Upper lobe of right lung (tissue), 1 donor: ENCODE measurements around the gene SIRT7. TPM values are rescaled to one million over a fixed set of nuclear protein-coding genes. Genes with fewer than 3 reads are reported as not detected.
A peak's percentile ranks its signal among the peaks of the same experiment; 100 is the strongest.

Experiments
- ATAC-seq: fragments of 200-7000 bp; cut with Tn5 transposase; one replicate; pipeline ENCODE4 v1.9.1; 2020; ENCODE audit warnings: mild to moderate bottlenecking, moderate library complexity
- DNase-seq: peaks from one replicate; pipeline ENCODE4 v3.0.0-alpha.2; 2020
- H3K27ac ChIP-seq: fragments of 200-600 bp; one replicate; pipeline ENCODE4 v1.8.0; 2022
- H3K27me3 ChIP-seq: fragments of 200-600 bp; one replicate; pipeline ENCODE4 v1.8.0; 2022; ENCODE audit warnings: mild to moderate bottlenecking
- H3K36me3 ChIP-seq: fragments of 200-600 bp; one replicate; pipeline ENCODE4 v1.8.0; 2022
- H3K4me1 ChIP-seq: fragments of 200-600 bp; one replicate; pipeline ENCODE4 v1.8.0; 2022
- H3K4me3 ChIP-seq: fragments of 200-600 bp; one replicate; pipeline ENCODE4 v1.8.0; 2022; ENCODE audit warnings: mild to moderate bottlenecking
- H3K9me3 ChIP-seq: fragments of 200-600 bp; one replicate; pipeline ENCODE4 v1.8.0; 2022
- intact Hi-C: fragments of 100-400 bp; cut with DNase I; formaldehyde crosslinking; loops from one replicate; pipeline ENCODE4 v1.11.0; 2022
- total RNA-seq: library from RNA; stranded (reverse); fragmentation: NEBNext Ultra II Directional; extraction: Animal tissue kit (Norgen Biotek cat#: 25700); gene quantifications from one replicate; pipeline ENCODE4 v1.2.1, GENCODE V29; 2021
- TF ChIP-seq, protein P1 (sequence below): fragments of 200-600 bp; IDR thresholded peaks from one replicate; pipeline ENCODE4 v1.8.0; 2022; ENCODE audit warnings: antibody characterized with exemption
- donor health status: DM: no; HTN: yes; CAD: no; lungs with severe emphysema.

The SIRT7 gene
- total RNA-seq, 1 donor from 2014 or later: 27.5 TPM

DNA sequence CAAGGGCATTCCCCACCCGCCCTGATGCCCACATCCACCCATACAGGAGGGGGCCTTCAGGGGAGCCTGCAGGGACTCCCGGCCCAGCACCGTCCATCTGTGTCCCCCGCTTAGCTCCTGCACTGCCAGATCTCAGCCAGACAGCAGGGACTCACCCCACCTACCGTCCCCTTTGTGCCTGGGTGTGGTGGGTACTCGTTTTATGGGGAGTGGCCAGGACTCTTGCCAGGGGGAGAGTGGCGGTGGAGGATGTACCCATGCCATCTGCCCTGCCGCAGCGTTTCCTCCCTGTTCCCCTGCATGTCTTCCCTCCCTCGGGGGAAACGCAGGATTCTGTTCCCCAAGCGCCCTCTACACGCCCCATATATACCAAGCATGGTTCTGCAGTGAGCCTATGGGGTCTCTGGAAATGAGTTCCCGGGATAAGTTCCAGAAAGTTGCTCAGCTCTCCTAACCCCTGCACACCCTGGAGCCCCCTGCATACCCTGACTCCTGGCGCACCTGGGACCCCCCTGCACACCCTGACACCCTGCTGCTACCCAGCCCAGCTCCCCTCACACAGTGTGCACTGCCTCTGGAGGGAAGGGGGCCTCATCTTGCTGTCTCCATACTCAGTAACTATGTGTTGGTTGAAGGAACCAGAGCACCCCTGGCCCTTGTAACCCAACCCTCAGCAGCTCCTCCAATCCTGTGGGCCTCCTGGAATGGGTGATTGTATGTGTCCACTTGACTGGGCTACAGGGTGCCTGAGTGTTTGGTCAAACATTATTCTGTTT, 13.8 kb upstream of the SIRT7 start:
- TF ChIP-seq, protein P1, sequence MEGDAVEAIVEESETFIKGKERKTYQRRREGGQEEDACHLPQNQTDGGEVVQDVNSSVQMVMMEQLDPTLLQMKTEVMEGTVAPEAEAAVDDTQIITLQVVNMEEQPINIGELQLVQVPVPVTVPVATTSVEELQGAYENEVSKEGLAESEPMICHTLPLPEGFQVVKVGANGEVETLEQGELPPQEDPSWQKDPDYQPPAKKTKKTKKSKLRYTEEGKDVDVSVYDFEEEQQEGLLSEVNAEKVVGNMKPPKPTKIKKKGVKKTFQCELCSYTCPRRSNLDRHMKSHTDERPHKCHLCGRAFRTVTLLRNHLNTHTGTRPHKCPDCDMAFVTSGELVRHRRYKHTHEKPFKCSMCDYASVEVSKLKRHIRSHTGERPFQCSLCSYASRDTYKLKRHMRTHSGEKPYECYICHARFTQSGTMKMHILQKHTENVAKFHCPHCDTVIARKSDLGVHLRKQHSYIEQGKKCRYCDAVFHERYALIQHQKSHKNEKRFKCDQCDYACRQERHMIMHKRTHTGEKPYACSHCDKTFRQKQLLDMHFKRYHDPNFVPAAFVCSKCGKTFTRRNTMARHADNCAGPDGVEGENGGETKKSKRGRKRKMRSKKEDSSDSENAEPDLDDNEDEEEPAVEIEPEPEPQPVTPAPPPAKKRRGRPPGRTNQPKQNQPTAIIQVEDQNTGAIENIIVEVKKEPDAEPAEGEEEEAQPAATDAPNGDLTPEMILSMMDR: no peak
- intact Hi-C loops: no loop called here
- H3K4me1 ChIP-seq: peaks cover 17% of the 10 kb centered on the region
- ATAC-seq (no peak), DNase-seq (no peak)
- H3K27me3 ChIP-seq: no peaks in the 10 kb centered on the region
- no peaks in the 10 kb centered on the region for H3K36me3 ChIP-seq
- no peak overlapping the region for H3K27ac ChIP-seq
- no peak overlapping the region for H3K4me3 ChIP-seq
- no peaks in the 10 kb centered on the region for H3K9me3 ChIP-seq

DNA sequence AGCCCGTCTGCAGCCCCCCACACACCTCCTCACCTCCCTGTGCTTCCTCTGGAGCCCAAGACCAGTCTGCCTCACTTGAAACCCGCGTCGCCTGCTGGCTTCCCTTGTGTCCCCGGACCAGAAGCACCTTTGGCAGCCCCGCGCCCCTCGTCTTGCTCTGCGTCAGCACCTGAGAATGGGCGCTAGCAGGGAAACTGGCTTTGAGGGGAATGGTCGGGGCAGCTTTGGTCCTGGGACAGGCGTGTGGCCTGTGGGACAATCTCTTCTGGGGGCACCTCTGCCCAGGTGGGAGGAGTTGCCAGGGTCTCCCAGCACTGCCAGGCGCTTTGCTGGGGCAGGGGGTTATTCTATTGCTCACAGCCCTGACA, 13.2 kb upstream of the SIRT7 start:
- Histone ChIP-seq H3K9me3 (no peaks in the 10 kb centered on the region), H3K4me1 (peaks cover 11% of the 10 kb centered on the region), H3K36me3 (no peaks in the 10 kb centered on the region), H3K4me3 (no peak overlapping the region), H3K27ac (no peak overlapping the region), H3K27me3 (no peaks in the 10 kb centered on the region)
- no peak for ATAC-seq
- intact Hi-C loops: no loop called here
- no peak for DNase-seq
- TF ChIP-seq, protein P1: no peak

DNA sequence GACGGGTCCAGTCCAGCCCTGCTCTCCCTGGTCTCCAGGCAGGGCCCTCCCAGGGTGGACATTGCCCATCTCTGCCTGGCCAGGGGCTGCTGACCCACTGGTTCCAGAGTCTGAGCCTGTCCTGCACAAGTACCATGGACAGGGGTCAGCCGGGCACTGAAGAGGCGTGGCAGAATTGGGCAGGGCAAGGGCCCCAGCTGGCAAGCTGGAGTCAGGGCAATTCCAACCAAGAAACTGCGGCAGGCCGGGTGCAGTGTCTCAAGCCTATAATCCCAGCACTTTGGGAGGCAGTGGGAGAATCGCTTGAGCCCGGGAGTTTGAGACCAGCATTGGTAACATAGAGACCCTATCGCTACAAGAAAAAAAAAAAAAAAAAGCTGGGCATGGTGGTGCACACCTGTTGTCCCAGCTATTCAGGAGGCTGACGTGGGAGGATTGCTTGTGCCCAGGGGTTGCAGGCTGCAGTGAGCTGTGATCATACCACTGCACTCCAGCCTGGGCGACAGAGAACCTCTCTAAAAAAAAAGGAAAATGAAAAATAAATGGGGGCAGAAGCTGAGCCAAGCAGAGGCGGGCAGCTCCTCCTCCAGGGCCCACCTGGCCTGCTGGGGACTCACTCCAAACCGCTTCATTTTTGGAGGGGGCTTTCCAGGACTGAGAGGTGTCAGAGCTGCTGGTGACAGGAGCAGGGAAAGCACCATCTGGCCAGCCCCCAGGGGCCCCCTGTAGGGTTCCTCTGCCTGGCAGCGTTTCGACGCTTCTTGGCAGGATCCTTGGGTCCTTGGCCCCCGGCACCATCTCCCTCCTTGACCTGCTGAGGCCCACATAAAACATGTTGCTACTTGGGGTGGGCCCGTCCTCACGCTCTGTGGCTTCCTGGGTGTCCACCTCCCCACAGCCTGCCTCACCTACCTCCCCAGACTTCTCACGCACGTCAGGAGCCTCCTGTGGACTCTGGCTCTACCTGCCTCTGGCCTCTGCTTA, 12.5 kb upstream of the SIRT7 start:
- no peak for DNase-seq
- Histone ChIP-seq H3K4me3 (no peak overlapping the region), H3K27me3 (no peaks in the 10 kb centered on the region), H3K4me1 (peaks cover 14% of the 10 kb centered on the region), H3K36me3 (no peaks in the 10 kb centered on the region), H3K27ac (no peak overlapping the region), H3K9me3 (no peaks in the 10 kb centered on the region)
- intact Hi-C loops: no loop called here
- ATAC-seq: no peak
- TF ChIP-seq, protein P1: no peak

DNA sequence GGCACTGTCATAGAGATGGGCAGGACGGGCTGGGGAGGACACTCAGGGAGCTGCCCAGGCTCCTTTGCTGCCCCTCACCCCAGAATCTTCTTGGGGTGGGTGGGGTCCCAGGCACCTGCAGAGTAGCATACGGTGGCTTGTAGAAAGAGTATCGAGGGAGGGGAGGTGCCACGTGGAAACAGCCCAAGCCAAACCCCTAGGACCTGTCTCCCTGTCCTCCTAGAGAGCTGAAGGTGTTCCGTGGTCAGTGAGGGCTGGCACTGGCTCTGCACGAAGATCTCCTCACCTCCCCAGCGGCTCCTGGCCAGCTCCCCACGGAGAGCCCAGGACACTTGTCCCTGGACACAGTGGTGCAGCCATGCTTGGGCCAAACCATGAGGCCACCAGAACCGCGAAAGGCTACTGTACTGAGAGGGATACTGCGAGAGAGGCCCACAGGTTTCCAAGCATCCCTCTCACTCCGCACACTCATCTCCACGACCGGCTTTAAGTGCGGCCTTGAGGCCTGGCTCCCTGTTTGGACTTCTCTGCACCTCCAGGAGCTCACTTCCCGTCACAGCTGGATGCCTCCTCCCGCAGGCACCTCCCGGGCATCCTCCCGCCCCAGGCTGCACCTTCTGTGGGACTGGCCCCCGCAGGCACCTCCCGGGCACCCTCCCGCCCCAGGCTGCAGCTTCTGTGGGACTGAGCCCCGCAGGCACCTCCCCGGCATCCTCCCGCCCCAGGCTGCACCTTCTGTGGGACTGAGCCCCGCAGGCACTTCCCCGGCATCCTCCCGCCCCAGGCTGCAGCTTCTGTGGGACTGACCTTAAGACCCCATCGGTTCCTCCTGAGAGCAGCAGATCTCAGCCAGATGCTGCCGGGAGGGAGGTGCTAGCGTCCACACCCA, 11.5 kb upstream of the SIRT7 start:
- TF ChIP-seq, protein P1: no peak
- no peaks in the 10 kb centered on the region for H3K36me3 ChIP-seq
- ATAC-seq: no peak

DNA sequence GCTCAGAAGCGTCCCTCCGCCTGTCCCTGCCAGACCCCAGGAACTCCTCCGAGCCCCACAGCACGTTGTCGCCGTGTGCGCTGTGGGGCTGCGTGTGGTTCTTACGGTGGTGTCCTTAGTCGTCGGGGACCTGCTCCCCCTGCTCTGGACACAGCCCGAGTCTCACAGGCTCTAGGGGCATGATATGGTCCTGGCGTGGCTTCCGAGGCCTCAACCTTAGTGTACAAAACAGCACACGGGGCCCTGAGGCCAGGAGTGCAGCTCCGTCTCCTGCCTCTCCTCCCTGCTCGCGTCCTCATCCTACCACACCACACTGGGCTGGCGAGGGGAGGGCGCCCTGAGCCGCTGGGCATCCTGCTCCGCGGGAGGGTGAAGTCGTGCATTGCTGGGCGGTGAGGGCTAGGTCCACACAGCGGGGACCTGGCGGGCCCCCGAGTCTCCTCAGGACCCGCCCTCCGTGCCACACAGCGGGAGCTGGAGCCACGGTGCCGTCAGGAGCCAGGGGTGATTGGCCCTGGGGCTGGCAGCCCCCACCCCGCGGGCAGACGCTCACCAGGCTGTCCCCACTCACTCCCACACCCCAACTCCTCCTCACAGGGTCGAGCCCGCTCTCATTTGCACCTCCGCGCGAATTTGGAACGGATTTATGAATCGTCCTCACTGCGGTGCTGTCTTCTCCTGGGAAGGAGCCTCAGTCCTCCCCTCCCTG, 10.7 kb upstream of the SIRT7 start:
- Histone ChIP-seq H3K27me3 (no peaks in the 10 kb centered on the region), H3K4me3 (peak overlapping the region; percentile 64), H3K36me3 (no peaks in the 10 kb centered on the region), H3K9me3 (no peaks in the 10 kb centered on the region), H3K4me1 (peaks cover 32% of the 10 kb centered on the region), H3K27ac (no peak overlapping the region)
- DNase-seq (no peak), ATAC-seq (no peak)
- TF ChIP-seq, protein P1: no peak
- intact Hi-C loops: no loop called here

More for the DNA sequence above, 11.5 kb upstream of the SIRT7 start:
- intact Hi-C loops: no loop called here
- no peak overlapping the region for H3K27ac ChIP-seq
- H3K4me3 ChIP-seq: no peak overlapping the region
- DNase-seq: no peak
- H3K9me3 ChIP-seq: no peaks in the 10 kb centered on the region
- peaks cover 24% of the 10 kb centered on the region for H3K4me1 ChIP-seq
- no peaks in the 10 kb centered on the region for H3K27me3 ChIP-seq
